Measurements from ENCODE around the gene PLSCR3.

PLSCR3 gene

GRCh38 chr17:7425756-7426155 is 31.4 kb upstream of the PLSCR3 start:
- Histone ChIP-seq H3K9ac (ENCODE audit: low read length) (no peak overlapping the region), H3K4me1 (ENCODE audit: control insufficient read depth, insufficient read depth, low read length) (no peaks in the 10 kb centered on the region), H3K9me3 (ENCODE audit: control insufficient read depth, low read length) (peaks cover 1% of the 10 kb centered on the region), H3K4me3 (ENCODE audit: low read length) (no peak overlapping the region), H3K27me3 (replicated peaks; ENCODE audit: control insufficient read depth, insufficient read depth, low read length) (no peaks in the 10 kb centered on the region), H3K36me3 (ENCODE audit: control insufficient read depth, insufficient read depth, low read length, severe bottlenecking) (no peaks in the 10 kb centered on the region)
- DNase-seq (ENCODE audit: low read depth) = no peak

GRCh38 chr17:7425316-7425715 is 31.0 kb upstream of the PLSCR3 start, which contains the start of gene SPEM2:
TSS of gene SPEM2 (plus strand) at chr17:7425616. CDS start at chr17:7425689, 73 bp downstream.
- DNase-seq (ENCODE audit: low read depth) = no peak
- Histone ChIP-seq H3K36me3 (ENCODE audit: control insufficient read depth, insufficient read depth, low read length, severe bottlenecking) (no peaks in the 10 kb centered on the region), H3K9ac (ENCODE audit: low read length) (no peak within 1 kb of the TSS), H3K4me1 (ENCODE audit: control insufficient read depth, insufficient read depth, low read length) (no peaks in the 10 kb centered on the region), H3K4me3 (ENCODE audit: low read length) (no peak within 1 kb of the TSS), H3K9me3 (ENCODE audit: control insufficient read depth, low read length) (peaks cover 3% of the 10 kb centered on the region), H3K27me3 (replicated peaks; ENCODE audit: control insufficient read depth, insufficient read depth, low read length) (no peaks in the 10 kb centered on the region)

GRCh38 chr17:7423679-7424078 is 29.4 kb upstream of the PLSCR3 start:
- DNase-seq (ENCODE audit: low read depth) = no peak
- Histone ChIP-seq H3K9ac (ENCODE audit: low read length) (no peak overlapping the region), H3K4me3 (ENCODE audit: low read length) (no peak overlapping the region)

GRCh38 chr17:7421186-7421585 is 26.9 kb upstream of the PLSCR3 start:
- Histone ChIP-seq H3K9ac (ENCODE audit: low read length) (no peak overlapping the region), H3K4me1 (ENCODE audit: control insufficient read depth, insufficient read depth, low read length) (no peaks in the 10 kb centered on the region), H3K27me3 (replicated peaks; ENCODE audit: control insufficient read depth, insufficient read depth, low read length) (no peaks in the 10 kb centered on the region), H3K36me3 (ENCODE audit: control insufficient read depth, insufficient read depth, low read length, severe bottlenecking) (peaks cover 6% of the 10 kb centered on the region), H3K4me3 (ENCODE audit: low read length) (no peak overlapping the region), H3K9me3 (ENCODE audit: control insufficient read depth, low read length) (peaks cover 3% of the 10 kb centered on the region)
- no peak for DNase-seq (ENCODE audit: low read depth)

More at GRCh38 chr17:7423679-7424078, 29.4 kb upstream of the PLSCR3 start:
- H3K27me3 ChIP-seq (replicated peaks; ENCODE audit: control insufficient read depth, insufficient read depth, low read length) = no peaks in the 10 kb centered on the region
- H3K9me3 ChIP-seq (ENCODE audit: control insufficient read depth, low read length) = peaks cover 3% of the 10 kb centered on the region
- no peaks in the 10 kb centered on the region for H3K4me1 ChIP-seq (ENCODE audit: control insufficient read depth, insufficient read depth, low read length)
- no peaks in the 10 kb centered on the region for H3K36me3 ChIP-seq (ENCODE audit: control insufficient read depth, insufficient read depth, low read length, severe bottlenecking)

- no peak within 1 kb of the TSS for H3K9ac ChIP-seq (ENCODE audit: low read length)
- no peak for DNase-seq (ENCODE audit: low read depth)
- peaks cover 3% of the 10 kb centered on the region for H3K9me3 ChIP-seq (ENCODE audit: control insufficient read depth, low read length)
- no peaks in the 10 kb centered on the region for H3K4me1 ChIP-seq (ENCODE audit: control insufficient read depth, insufficient read depth, low read length)
- peaks cover 6% of the 10 kb centered on the region for H3K36me3 ChIP-seq (ENCODE audit: control insufficient read depth, insufficient read depth, low read length, severe bottlenecking)
- H3K27me3 ChIP-seq (replicated peaks; ENCODE audit: control insufficient read depth, insufficient read depth, low read length) = no peaks in the 10 kb centered on the region
- no peak within 1 kb of the TSS for H3K4me3 ChIP-seq (ENCODE audit: low read length)
Measured at GRCh38 chr17:7419819-7420610, 25.7 kb upstream of the PLSCR3 start, which contains the start of gene SPEM1. TSS of gene SPEM1 (plus strand) at chr17:7420324. CDS start at chr17:7420385, 61 bp downstream.

GRCh38 chr17:7418472-7419152 is 24.3 kb upstream of the PLSCR3 start:
- no peak overlapping the region for H3K4me3 ChIP-seq (ENCODE audit: low read length)
- peaks cover 6% of the 10 kb centered on the region for H3K36me3 ChIP-seq (ENCODE audit: control insufficient read depth, insufficient read depth, low read length, severe bottlenecking)
- H3K4me1 ChIP-seq (ENCODE audit: control insufficient read depth, insufficient read depth, low read length) = peaks cover 3% of the 10 kb centered on the region
- no peaks in the 10 kb centered on the region for H3K27me3 ChIP-seq (replicated peaks; ENCODE audit: control insufficient read depth, insufficient read depth, low read length)
- H3K9ac ChIP-seq (ENCODE audit: low read length) = no peak overlapping the region
- no peak for DNase-seq (ENCODE audit: low read depth)
- peaks cover 3% of the 10 kb centered on the region for H3K9me3 ChIP-seq (ENCODE audit: control insufficient read depth, low read length)

GRCh38 chr17:7417056-7417655 is 22.8 kb upstream of the PLSCR3 start:
- peaks cover 18% of the 10 kb centered on the region for H3K4me1 ChIP-seq (ENCODE audit: control insufficient read depth, insufficient read depth, low read length)
- peaks cover 3% of the 10 kb centered on the region for H3K9me3 ChIP-seq (ENCODE audit: control insufficient read depth, low read length)
- H3K27me3 ChIP-seq (replicated peaks; ENCODE audit: control insufficient read depth, insufficient read depth, low read length) = no peaks in the 10 kb centered on the region
- H3K36me3 ChIP-seq (ENCODE audit: control insufficient read depth, insufficient read depth, low read length, severe bottlenecking) = peaks cover 6% of the 10 kb centered on the region
- no peak overlapping the region for H3K4me3 ChIP-seq (ENCODE audit: low read length)
- no peak overlapping the region for H3K9ac ChIP-seq (ENCODE audit: low read length)
- no peak for DNase-seq (ENCODE audit: low read depth)

GRCh38 chr17:7416323-7416722 is 22.0 kb upstream of the PLSCR3 start:
- Histone ChIP-seq H3K36me3 (ENCODE audit: control insufficient read depth, insufficient read depth, low read length, severe bottlenecking) (peaks cover 6% of the 10 kb centered on the region), H3K9ac (ENCODE audit: low read length) (no peak overlapping the region), H3K4me3 (ENCODE audit: low read length) (no peak overlapping the region), H3K27me3 (replicated peaks; ENCODE audit: control insufficient read depth, insufficient read depth, low read length) (no peaks in the 10 kb centered on the region), H3K9me3 (ENCODE audit: control insufficient read depth, low read length) (peaks cover 3% of the 10 kb centered on the region), H3K4me1 (ENCODE audit: control insufficient read depth, insufficient read depth, low read length) (peaks cover 20% of the 10 kb centered on the region)
- DNase-seq (ENCODE audit: low read depth) = no peak

GRCh38 chr17:7415784-7416183 is 21.5 kb upstream of the PLSCR3 start:
- H3K9ac ChIP-seq (ENCODE audit: low read length) = no peak overlapping the region
- no peak overlapping the region for H3K4me3 ChIP-seq (ENCODE audit: low read length)
- H3K9me3 ChIP-seq (ENCODE audit: control insufficient read depth, low read length) = peaks cover 2% of the 10 kb centered on the region
- no peak for DNase-seq (ENCODE audit: low read depth)
- peaks cover 20% of the 10 kb centered on the region for H3K4me1 ChIP-seq (ENCODE audit: control insufficient read depth, insufficient read depth, low read length)
- H3K27me3 ChIP-seq (replicated peaks; ENCODE audit: control insufficient read depth, insufficient read depth, low read length) = no peaks in the 10 kb centered on the region
- H3K36me3 ChIP-seq (ENCODE audit: control insufficient read depth, insufficient read depth, low read length, severe bottlenecking) = peaks cover 6% of the 10 kb centered on the region

- H3K27me3 ChIP-seq (replicated peaks; ENCODE audit: control insufficient read depth, insufficient read depth, low read length) = no peaks in the 10 kb centered on the region
- no peaks in the 10 kb centered on the region for H3K9me3 ChIP-seq (ENCODE audit: control insufficient read depth, low read length)
- H3K4me3 ChIP-seq (ENCODE audit: low read length) = no peak overlapping the region
- H3K4me1 ChIP-seq (ENCODE audit: control insufficient read depth, insufficient read depth, low read length) = peaks cover 20% of the 10 kb centered on the region
- no peak for DNase-seq (ENCODE audit: low read depth)
- H3K36me3 ChIP-seq (ENCODE audit: control insufficient read depth, insufficient read depth, low read length, severe bottlenecking) = peaks cover 14% of the 10 kb centered on the region
- H3K9ac ChIP-seq (ENCODE audit: low read length) = no peak overlapping the region
Measured at GRCh38 chr17:7414837-7415236, 20.5 kb upstream of the PLSCR3 start.

GRCh38 chr17:7413346-7413985 is 19.1 kb upstream of the PLSCR3 start:
- Histone ChIP-seq H3K4me3 (ENCODE audit: low read length) (no peak overlapping the region), H3K36me3 (ENCODE audit: control insufficient read depth, insufficient read depth, low read length, severe bottlenecking) (peaks cover 27% of the 10 kb centered on the region), H3K27me3 (replicated peaks; ENCODE audit: control insufficient read depth, insufficient read depth, low read length) (no peaks in the 10 kb centered on the region), H3K9ac (ENCODE audit: low read length) (no peak overlapping the region), H3K9me3 (ENCODE audit: control insufficient read depth, low read length) (no peaks in the 10 kb centered on the region), H3K4me1 (ENCODE audit: control insufficient read depth, insufficient read depth, low read length) (peaks cover 20% of the 10 kb centered on the region)
- DNase-seq (ENCODE audit: low read depth) = peak; percentile 39

Measured in adipocyte (in vitro differentiated cells).